H9 (cell line): ENCODE data around the gene THY1. TPM values are rescaled to one million over a fixed set of nuclear protein-coding genes. Genes with fewer than 3 reads are reported as not detected.

Experiments
- DNase-seq: peaks from one replicate; pipeline ENCODE4 v3.0.0-alpha.2; 2017
- H2AFZ ChIP-seq: one replicate; pipeline ENCODE4 v1.6.1; 2013; ENCODE audit warnings: mild to moderate bottlenecking, low read length, control low read depth, moderate library complexity
- H2AK5ac ChIP-seq: 2 replicates; pipeline ENCODE4 v1.6.1; 2013; ENCODE audit warnings: low read length, control low read depth, mixed read lengths; ENCODE audit not compliant: insufficient read length
- H2BK120ac ChIP-seq: one replicate; pipeline ENCODE4 v1.6.1; 2013; ENCODE audit warnings: low read depth, mild to moderate bottlenecking, low read length, control low read depth, inconsistent platforms; ENCODE audit not compliant: poor library complexity, severe bottlenecking
- H2BK12ac ChIP-seq: 2 replicates; pipeline ENCODE4 v1.6.1; 2013; ENCODE audit warnings: low read length, control low read depth, mixed read lengths, low read depth; ENCODE audit not compliant: insufficient read length
- H2BK15ac ChIP-seq: 2 replicates; pipeline ENCODE4 v1.6.1; 2013; ENCODE audit warnings: low read depth, low read length, control low read depth
- H2BK20ac ChIP-seq: one replicate; pipeline ENCODE4 v1.6.1; 2013; ENCODE audit warnings: low read depth, mild to moderate bottlenecking, low read length, control low read depth, inconsistent platforms; ENCODE audit not compliant: poor library complexity, severe bottlenecking
- H2BK5ac ChIP-seq: 2 replicates; pipeline ENCODE4 v1.6.1; 2013; ENCODE audit warnings: low read length, control low read depth, mixed read lengths; ENCODE audit not compliant: insufficient read length
- H3K14ac ChIP-seq: 2 replicates; pipeline ENCODE4 v1.6.1; 2013; ENCODE audit warnings: low read length, control low read depth; ENCODE audit not compliant: insufficient read depth
- H3K18ac ChIP-seq: 2 replicates; pipeline ENCODE4 v1.6.1; 2013; ENCODE audit warnings: low read depth, mild to moderate bottlenecking, mixed read lengths, low read length, control low read depth; ENCODE audit not compliant: insufficient read length
- H3K23ac ChIP-seq: 2 replicates; pipeline ENCODE4 v1.6.1; 2013; ENCODE audit warnings: low read length, control low read depth, mixed read lengths, low read depth; ENCODE audit not compliant: insufficient read length
- H3K23me2 ChIP-seq: 2 replicates; pipeline ENCODE4 v1.6.1; 2013; ENCODE audit warnings: low read depth, mild to moderate bottlenecking, mixed read lengths, low read length, control low read depth; ENCODE audit not compliant: insufficient read length, poor library complexity, severe bottlenecking
- H3K27ac ChIP-seq: 2 replicates; pipeline ENCODE4 v1.5.1; 2013; ENCODE audit warnings: low read length, control low read depth, mixed read lengths, low read depth; ENCODE audit not compliant: insufficient read length
- H3K27me3 ChIP-seq: 2 replicates; pipeline ENCODE4 v1.6.1; 2013; ENCODE audit warnings: low read length, control low read depth, inconsistent platforms; ENCODE audit not compliant: insufficient read depth
- H3K4ac ChIP-seq: 2 replicates; pipeline ENCODE4 v1.6.1; 2013; ENCODE audit warnings: low read depth, mild to moderate bottlenecking, control low read depth, inconsistent platforms, low read length, moderate library complexity
- H3K4me1 ChIP-seq: 2 replicates; pipeline ENCODE4 v1.6.1; 2013; ENCODE audit warnings: low read length, control low read depth, inconsistent platforms; ENCODE audit not compliant: insufficient read depth
- H3K4me2 ChIP-seq: 2 replicates; pipeline ENCODE4 v1.6.1; 2013; ENCODE audit warnings: low read length, control low read depth, mixed read lengths; ENCODE audit not compliant: insufficient read length, insufficient read depth
- H3K56ac ChIP-seq: 2 replicates; pipeline ENCODE4 v1.6.1; 2013; ENCODE audit warnings: low read depth, mild to moderate bottlenecking, mixed read lengths, low read length, control low read depth; ENCODE audit not compliant: insufficient read length
- H3K79me1 ChIP-seq: 2 replicates; pipeline ENCODE4 v1.6.1; 2013; ENCODE audit warnings: low read depth, mild to moderate bottlenecking, moderate library complexity, low read length, control low read depth, inconsistent platforms; ENCODE audit not compliant: insufficient read depth, poor library complexity, severe bottlenecking
- H3K79me2 ChIP-seq: 2 replicates; pipeline ENCODE4 v1.6.1; 2013; ENCODE audit warnings: low read length, control low read depth, inconsistent platforms; ENCODE audit not compliant: insufficient read depth
- H3K9ac ChIP-seq: 2 replicates; pipeline ENCODE4 v1.6.1; 2013; ENCODE audit warnings: low read length, control low read depth, mixed read lengths; ENCODE audit not compliant: insufficient read length; ENCODE audit errors: extremely low read depth
- H3K9me3 ChIP-seq: one replicate; pipeline ENCODE4 v1.6.1; 2013; ENCODE audit warnings: low read depth, low read length, inconsistent platforms; ENCODE audit not compliant: control insufficient read depth
- H3T11ph ChIP-seq: one replicate; pipeline ENCODE4 v1.6.1; 2013; ENCODE audit warnings: mild to moderate bottlenecking, low read length, control low read depth, inconsistent platforms
- H4K20me1 ChIP-seq: one replicate; pipeline ENCODE4 v1.6.1; 2013; ENCODE audit not compliant: control insufficient read depth, insufficient read length, insufficient read depth
- H4K5ac ChIP-seq: 2 replicates; pipeline ENCODE4 v1.6.1; 2013; ENCODE audit warnings: low read depth, mild to moderate bottlenecking, mixed read lengths, low read length, control low read depth; ENCODE audit not compliant: insufficient read length
- H4K8ac ChIP-seq: replicated peaks from 2 replicates; pipeline ENCODE4 v1.6.1; 2013; ENCODE audit warnings: low read length, control low read depth, mixed read lengths, low read depth; ENCODE audit not compliant: insufficient read length
- H4K91ac ChIP-seq: 2 replicates; pipeline ENCODE4 v1.6.1; 2013; ENCODE audit warnings: low read depth, mild to moderate bottlenecking, moderate library complexity, mixed read lengths, low read length, control low read depth; ENCODE audit not compliant: insufficient read length
- H3K27ac Mint-ChIP-seq, 3 experiments: 2 replicates in 2 of 3; 3 replicates in 1 of 3; pipeline ENCODE4 v1.8.0; 2020 to 2021; ENCODE audit warnings: mixed read lengths in 3 of 3, mild to moderate bottlenecking in 1 of 3, moderate library complexity in 1 of 3
- H3K27me3 Mint-ChIP-seq: 2 replicates; pipeline ENCODE4 v1.8.0; 2021; ENCODE audit warnings: low read depth, mild to moderate bottlenecking, moderate library complexity, mixed read lengths
- H3K36me3 Mint-ChIP-seq, 3 experiments: 2 replicates in 2 of 3; 3 replicates in 1 of 3; pipeline ENCODE4 v1.8.0; 2020 to 2021; ENCODE audit warnings: low read depth in 3 of 3, mixed read lengths in 3 of 3; ENCODE audit not compliant: insufficient read depth in 1 of 3
- H3K4me1 Mint-ChIP-seq, 2 experiments: 2 replicates each; pipeline ENCODE4 v1.8.0; 2020; ENCODE audit warnings: mixed read lengths in 2 of 2
- H3K4me3 Mint-ChIP-seq, 2 experiments: 2 replicates in 1 of 2; 3 replicates in 1 of 2; pipeline ENCODE4 v1.8.0; 2020 to 2021; ENCODE audit warnings: mild to moderate bottlenecking in 2 of 2, mixed read lengths in 2 of 2, moderate library complexity in 1 of 2
- H3K9me3 Mint-ChIP-seq, 2 experiments: 2 replicates in 1 of 2; 3 replicates in 1 of 2; pipeline ENCODE4 v1.8.0; 2020; ENCODE audit warnings: mild to moderate bottlenecking in 2 of 2, mixed read lengths in 2 of 2, moderate library complexity in 1 of 2
- WGBS: extraction: QIAGEN DNeasy Blood & Tissue Kit; methylation state at CpG from one replicate; pipeline ENCODE4 v1.1.7; 2013; ENCODE audit warnings: missing lambda C conversion rate, low lambda C conversion rate, mixed read lengths; ENCODE audit not compliant: insufficient read length; ENCODE audit errors: extremely low coverage; 5-methylcytosine and 5-hydroxymethylcytosine counted together
- total RNA-seq: library from RNA; stranded (reverse); gene quantifications from 2 replicates; pipeline ENCODE4 v1.2.1, GENCODE V29; 2021
- TF ChIP-seq, protein P1 (sequence below): fragments of 200-600 bp; sonication (generic); conservative IDR thresholded peaks from 3 replicates; pipeline ENCODE4 v1.8.0; 2021; ENCODE audit warnings: antibody characterized with exemption, mild to moderate bottlenecking

The THY1 gene
- total RNA-seq, 1 experiment from 2014 or later, result 176 TPM

DNA sequence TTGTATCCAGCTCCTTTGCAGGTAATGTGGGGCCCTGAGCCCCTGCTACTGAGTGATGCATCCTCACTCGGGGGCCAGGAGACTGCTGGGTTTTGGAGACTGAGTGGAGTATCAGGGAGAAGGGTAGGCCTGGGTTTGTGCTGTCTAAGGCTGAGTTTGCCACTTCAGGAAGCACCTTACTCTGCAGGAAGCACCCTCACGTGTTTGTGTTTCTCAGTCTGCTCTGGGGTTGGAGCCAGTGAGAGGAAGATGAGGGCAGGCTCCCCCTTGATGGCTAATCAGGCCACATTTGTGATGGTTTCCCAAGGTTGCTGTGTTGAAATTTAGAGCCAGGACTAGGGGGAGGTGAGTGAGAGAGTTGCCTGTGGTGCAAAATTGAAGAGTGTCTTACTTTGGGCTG lies 13.7 kb upstream of the THY1 start:
- H3T11ph ChIP-seq, result no peak overlapping the region
- H4K20me1 ChIP-seq, result no peaks in the 10 kb centered on the region
- Mint-ChIP-seq H3K27ac (0 out of 7 replicates have a peak overlapping the region, but pooled peaks of 1 of the 3 experiments have one; percentile 21), H3K4me1 (peaks cover 32 to 41% of the 10 kb centered on the region in 2 experiments), H3K27me3 (peaks cover 13% of the 10 kb centered on the region), H3K4me3 (no peak overlapping the region; a peak in 1 of 5 replicates), H3K36me3 (peaks cover 0 to 9% (median 3%) of the 10 kb centered on the region in 3 experiments; a peak in 4 of 7 replicates), H3K9me3 (peaks cover 9 to 10% of the 10 kb centered on the region in 2 experiments)
- H3K14ac ChIP-seq, result no peak overlapping the region
- H3K9me3 ChIP-seq, result no peaks in the 10 kb centered on the region
- no peak overlapping the region for H2AK5ac ChIP-seq
- no peak overlapping the region for H2BK12ac ChIP-seq
- H2AFZ ChIP-seq, result no peak overlapping the region
- H4K91ac ChIP-seq, result no peak overlapping the region
- no peak overlapping the region for H2BK15ac ChIP-seq
- H3K27me3 ChIP-seq, result no peaks in the 10 kb centered on the region
- TF ChIP-seq, protein P1, sequence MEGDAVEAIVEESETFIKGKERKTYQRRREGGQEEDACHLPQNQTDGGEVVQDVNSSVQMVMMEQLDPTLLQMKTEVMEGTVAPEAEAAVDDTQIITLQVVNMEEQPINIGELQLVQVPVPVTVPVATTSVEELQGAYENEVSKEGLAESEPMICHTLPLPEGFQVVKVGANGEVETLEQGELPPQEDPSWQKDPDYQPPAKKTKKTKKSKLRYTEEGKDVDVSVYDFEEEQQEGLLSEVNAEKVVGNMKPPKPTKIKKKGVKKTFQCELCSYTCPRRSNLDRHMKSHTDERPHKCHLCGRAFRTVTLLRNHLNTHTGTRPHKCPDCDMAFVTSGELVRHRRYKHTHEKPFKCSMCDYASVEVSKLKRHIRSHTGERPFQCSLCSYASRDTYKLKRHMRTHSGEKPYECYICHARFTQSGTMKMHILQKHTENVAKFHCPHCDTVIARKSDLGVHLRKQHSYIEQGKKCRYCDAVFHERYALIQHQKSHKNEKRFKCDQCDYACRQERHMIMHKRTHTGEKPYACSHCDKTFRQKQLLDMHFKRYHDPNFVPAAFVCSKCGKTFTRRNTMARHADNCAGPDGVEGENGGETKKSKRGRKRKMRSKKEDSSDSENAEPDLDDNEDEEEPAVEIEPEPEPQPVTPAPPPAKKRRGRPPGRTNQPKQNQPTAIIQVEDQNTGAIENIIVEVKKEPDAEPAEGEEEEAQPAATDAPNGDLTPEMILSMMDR, result no peak
- no peaks in the 10 kb centered on the region for H3K79me1 ChIP-seq
- no peak overlapping the region for H2BK5ac ChIP-seq
- no peak overlapping the region for H3K4me2 ChIP-seq
- no peak overlapping the region for H3K27ac ChIP-seq
- H3K23me2 ChIP-seq, result no peaks in the 10 kb centered on the region
- no peak overlapping the region for H3K23ac ChIP-seq
- H3K9ac ChIP-seq, result no peak overlapping the region
- H3K4ac ChIP-seq, result no peak overlapping the region
- H2BK20ac ChIP-seq, result no peak overlapping the region
- H4K5ac ChIP-seq, result no peak overlapping the region
- no peaks in the 10 kb centered on the region for H3K79me2 ChIP-seq
- WGBS, result no CpG with 5 or more reads among the region's 2 CpGs
- H4K8ac ChIP-seq, result no peak overlapping the region
- H3K18ac ChIP-seq, result no peak overlapping the region
- H2BK120ac ChIP-seq, result no peak overlapping the region
- no peak overlapping the region for H3K56ac ChIP-seq
- DNase-seq, result no peak
- peaks cover 3% of the 10 kb centered on the region; the same call in 1 of the 2 replicates for H3K4me1 ChIP-seq
